RPMI8226 (cell line): Measurements from ENCODE around the gene ILK.
A peak's percentile ranks its signal among the peaks of the same experiment; 100 is the strongest.

Experiments
- DNase-seq: peaks from one replicate; pipeline ENCODE4 v3.0.0-alpha.2; 2015

ILK gene

DNA sequence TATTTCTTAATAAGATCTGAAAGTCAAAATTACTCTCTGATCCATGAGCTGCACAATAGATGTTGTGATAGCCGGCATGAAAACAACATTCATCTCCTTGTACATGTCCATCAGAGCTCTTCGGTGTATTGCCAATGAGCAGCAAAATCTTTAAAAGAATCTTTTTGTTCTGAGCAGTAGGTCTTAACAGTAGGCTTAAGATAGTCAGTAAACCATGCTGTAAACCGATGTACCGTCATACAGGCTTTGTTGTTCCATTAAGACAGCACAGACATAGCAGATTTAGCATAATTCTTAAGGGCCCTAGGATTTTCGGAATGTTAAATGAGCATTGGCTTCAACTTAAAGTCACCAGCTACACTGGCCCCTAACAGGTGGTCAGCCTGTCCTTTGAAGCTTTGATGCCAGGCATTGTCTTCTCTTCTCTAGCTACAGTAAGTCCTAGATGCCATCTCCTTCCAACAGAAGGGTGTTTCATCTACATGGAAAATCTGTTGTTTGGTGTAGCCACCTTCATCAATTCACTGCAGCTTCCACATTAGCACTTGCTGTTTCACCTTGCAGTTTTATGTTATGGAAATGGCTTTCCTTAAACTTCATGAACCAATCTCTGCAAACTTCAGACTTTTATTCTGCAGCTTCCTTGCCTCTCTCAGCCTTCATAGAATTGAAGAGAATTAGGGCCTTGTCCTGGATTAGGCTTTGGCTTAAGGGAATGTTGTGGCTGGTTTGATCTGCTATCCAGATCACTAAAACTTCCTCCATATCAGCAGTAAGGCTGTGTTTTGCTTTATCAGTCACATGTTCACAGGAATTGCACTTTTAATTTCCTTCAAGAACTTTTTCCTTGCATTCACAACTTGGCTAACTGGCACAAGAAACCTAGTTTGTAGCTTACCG lies 28.5 kb upstream of the ILK start:
- no peak for DNase-seq

- peak; percentile 37 for DNase-seq
Observed at GRCh38 chr11:6576471-6577373, 26.9 kb upstream of the ILK start.

GRCh38 chr11:6578134-6578533 lies 25.4 kb upstream of the ILK start:
- DNase-seq: no peak

DNA sequence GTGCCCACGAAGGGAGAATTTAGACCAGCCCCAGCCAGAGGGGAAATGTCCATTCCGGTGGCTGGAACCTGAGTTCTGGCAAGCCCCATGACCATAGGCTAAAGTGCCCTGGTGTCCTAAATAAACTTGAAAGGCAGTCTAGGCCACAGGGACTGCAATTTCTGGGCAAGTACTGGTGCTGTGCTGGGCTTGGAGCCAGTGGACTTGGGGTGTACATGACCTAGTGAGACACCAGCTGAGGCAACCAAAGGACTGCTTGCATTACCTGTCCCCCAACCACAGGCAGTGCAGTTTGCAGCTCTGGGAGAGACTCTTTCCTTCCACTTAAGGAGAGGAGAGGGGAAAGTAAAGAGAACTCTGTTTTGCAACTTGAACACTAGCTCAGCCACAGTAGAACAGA lies 23.9 kb upstream of the ILK start:
- DNase-seq: no peak

GRCh38 chr11:6583584-6583983 lies 20.0 kb upstream of the ILK start:
- DNase-seq: no peak

DNA sequence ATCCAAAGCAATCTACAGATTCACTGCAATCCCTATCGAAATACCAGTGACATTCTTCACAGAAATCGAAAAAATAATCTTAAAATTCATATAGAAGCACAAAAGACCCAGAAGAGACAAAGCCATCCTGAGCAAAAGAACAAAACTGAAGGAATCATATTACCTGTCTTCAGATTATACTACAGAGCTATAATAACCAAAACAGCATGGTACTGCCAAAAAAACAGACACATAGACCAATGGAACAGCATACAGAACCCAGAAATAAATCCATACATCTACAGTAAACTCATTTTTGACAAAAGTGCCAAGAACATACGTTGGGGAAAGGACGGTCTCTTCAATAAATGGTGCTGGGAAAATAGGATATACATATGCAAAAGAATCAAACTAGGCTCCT lies 19.0 kb upstream of the ILK start:
- DNase-seq: no peak

DNA sequence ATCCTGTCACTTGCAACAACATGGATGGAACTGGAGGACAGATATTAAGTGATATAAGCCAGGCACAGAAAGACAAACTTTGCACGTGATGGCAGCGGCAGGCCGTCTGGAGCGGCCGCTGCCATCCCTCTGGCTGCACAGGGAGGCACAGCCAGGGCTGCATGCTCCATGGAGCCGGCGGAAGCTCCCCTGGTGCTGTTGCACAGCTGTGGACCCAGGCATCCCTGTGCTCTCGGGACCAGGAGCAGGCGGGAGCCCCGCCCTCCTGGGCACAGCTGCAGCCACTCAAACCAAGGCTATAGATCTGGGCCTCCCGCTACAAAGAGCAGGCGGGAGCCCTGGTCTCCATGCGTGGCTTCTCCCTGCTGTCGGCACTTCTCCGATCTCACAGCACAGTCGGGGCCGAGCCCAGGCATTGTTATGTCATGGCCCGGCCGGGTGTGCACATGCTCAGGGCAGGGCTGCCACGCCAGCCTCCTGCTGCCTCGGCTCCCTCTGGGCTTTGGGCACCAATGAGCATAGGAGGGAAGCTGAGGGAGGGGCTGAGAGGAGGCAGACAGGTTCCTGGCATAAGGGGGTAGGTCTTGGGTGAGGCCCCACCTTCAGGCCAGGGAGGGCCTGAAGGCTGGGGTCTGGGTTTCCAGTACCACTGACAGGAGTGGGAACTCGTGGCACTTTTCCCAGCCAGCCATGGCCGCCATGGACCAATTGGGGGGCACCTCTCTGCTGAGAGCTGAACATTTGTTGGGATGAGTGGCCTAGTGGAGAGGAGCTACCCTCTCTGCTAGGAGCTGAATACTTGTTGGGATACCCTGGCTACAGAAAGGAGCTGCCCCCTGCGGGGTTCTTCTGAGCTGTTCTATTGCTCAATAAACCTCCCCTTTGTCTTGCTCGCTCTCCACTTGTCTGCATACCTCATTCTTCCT lies 16.9 kb upstream of the ILK start:
- DNase-seq: no peak

- no peak for DNase-seq
Observed at GRCh38 chr11:6587360-6587953, 16.1 kb upstream of the ILK start.

DNA sequence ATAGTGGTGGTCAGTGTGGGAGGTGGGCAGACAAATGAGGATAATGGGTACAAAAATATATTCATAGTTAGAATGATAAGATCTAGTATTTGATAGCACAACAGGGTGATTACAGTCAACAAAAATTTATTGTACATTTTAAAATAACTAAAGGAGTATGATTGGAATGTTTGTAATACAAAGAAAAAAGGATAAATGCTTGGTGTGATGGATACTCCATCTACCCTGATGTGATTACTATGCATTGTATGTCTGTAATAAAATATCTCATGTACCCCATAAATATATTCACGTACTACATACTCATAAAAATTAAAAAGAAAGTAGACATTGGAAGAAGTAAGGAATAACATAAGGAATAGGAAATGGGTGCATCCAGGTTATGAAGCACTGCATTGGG lies 15.6 kb upstream of the ILK start:
- DNase-seq: no peak

DNA sequence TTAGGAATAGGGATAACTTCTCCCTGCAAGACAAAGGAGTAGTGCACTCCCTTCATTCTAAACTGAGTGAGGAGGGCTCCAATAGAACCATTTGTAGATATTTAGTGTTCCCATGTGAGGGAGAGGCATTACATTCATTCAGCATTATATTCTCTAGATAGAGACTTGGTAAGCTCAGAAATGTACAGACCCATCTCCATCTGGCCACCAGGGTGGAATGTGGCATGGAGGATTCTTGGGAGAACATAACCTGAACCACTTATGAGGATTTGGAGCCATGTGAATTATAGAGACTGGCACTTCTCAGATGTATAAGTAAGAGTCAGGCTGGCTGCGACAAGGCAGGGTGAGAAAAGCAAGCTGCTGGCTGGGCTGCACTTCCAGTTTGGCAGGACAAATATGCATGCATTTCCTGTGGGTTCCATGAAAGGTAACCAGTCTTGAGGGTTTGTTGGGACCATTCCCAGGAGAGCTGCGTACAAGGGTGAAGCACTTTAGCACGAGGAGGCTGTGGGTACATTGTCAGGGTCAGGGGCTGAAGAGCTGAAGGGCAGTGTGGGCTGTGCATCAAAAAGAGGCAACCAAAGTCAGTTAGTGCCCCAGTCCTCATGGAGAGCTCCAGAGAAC lies 9.3 kb upstream of the ILK start:
- no peak for DNase-seq

- DNase-seq: no peak
Observed at GRCh38 chr11:6596239-6596877, 7.2 kb upstream of the ILK start.

DNA sequence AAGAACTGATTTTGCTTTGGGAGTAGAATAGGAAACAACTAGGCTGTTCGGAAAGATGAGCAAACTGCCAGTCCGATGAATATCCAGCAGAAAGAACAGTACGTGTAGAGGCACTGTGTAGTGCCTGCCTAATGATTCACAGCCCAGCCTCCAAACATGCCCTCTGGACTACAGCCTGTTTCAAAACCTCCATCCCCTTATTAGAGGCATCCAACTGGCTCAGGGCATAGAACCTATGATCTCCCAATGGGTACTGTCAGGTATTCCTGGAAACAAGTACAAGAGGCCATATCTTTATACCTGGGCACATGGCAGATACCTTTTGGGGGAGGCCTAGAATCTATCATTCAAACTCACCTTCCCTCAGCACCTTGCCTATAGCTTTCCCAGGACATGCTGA lies 5.0 kb upstream of the ILK start:
- DNase-seq: no peak

DNA sequence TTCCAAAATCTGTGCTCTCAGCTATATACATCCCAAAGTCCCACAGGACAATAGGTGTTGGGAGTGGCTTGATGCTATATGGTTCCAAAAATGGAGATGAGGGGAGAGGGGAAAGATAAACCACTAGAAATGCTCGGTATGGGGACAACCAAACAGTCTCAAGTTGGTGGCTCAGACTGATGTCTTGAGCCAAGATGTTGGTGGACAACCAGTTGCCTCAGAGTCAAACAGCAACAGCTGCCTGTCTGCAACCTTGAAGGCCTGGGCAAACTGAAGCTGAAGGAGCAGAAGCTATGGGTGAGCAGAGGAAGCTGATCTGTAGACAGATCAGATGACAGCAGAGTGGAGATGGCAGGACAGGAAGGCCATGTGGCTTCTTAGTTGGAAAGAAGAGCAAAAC lies 4.1 kb upstream of the ILK start:
- DNase-seq: no peak

GRCh38 chr11:6599881-6600390 lies 3.6 kb upstream of the ILK start:
- no peak for DNase-seq

DNA sequence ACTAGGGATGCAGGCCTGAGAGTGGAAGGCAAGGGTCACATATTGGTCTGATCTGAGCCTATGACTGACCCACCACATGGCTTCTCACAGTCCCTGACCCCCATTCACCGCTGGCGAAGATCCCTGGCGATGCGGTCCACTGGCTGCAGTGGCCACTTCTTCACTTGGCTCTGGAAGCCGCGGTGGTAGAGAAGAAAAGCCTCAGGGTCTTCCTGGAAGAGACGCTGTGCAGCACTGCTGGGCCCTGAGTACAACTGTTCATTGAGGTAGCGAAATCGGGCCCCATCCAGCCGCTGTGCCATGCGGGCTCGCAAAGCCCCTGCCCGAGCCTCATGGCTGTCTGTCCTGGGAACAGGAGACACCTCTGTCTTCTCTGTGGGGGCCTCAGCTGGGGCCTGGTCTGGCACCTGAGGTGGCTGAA lies 2.5 kb upstream of the ILK start:
- no peak for DNase-seq

GRCh38 chr11:6602096-6602940 lies 1.3 kb upstream of the ILK start:
- DNase-seq: no peak

DNA sequence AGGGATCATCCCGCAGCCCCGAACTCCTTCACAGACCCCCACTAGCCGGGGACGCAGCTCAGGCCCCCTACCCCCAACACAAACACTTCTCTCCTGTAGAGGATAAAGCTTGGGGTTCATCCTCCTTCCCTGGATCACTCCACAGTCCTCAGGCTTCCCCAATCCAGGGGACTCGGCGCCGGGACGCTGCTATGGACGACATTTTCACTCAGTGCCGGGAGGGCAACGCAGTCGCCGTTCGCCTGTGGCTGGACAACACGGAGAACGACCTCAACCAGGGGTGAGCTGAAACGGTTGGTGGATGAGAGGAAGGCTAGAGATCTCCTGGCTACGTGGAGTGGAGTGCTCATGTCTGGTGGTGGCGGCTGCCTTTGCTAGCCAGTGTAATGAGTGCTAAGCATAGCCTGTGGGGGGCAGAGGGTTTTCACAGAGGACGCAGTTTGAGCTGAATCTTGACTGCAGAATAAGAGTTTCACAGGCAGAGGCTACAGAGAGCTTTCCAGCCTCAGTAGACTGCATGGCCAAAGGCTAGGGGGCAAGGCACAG lies 580 bp downstream of the ILK start:
- peak; percentile 68 for DNase-seq

GRCh38 chr11:6604790-6605189 lies 1.2 kb downstream of the ILK start:
- DNase-seq: no peak

DNA sequence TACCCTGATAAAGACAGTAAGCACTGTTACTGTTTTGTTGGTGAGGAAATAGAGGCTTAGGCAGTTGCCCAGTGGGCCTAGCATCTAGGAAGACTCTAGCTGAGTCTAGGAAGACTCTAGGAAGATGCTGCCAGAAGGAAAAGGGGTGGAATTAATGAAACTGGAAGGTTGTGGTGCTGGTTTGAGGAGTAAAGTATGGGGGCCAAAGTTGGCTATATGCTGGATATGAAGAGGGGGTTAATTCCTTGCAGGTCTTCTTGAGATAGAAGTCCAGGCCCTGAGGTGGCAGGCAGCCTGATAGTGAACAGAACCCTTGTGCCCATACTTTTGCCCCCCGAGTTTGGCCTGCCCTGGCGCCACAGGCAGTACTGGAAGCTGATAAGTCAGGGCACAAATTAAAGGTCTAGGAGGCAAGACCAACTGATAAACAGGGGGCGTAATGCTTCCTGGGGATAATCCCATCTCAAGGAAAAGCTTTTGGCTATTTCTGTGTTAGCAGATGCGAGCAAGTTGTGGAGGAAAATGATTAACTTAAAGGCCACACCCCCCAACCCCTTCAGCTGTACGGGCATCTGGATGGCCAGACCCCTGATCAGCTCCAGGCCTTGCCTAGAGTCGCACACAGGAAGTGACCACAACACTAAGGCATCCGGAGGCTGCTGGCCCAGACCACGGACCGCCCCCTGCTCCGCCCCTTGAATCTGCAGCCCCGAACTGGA lies 3.1 kb downstream of the ILK start:
- peak; percentile 70 for DNase-seq
